Small intestine (tissue), 7 donors: Measurements from ENCODE around the gene ATP10A. TPM values are rescaled to one million over a fixed set of nuclear protein-coding genes. Genes with fewer than 3 reads are reported as not detected.
A peak's percentile ranks its signal among the peaks of the same experiment; 100 is the strongest.

Experiments
- DNase-seq, 2 donors: peaks; one replicate each; pipeline versions ENCODE4 v3.0.0 to v3.0.0-alpha.2; 2013
- FAIRE-seq: peaks from 2 replicates; lab custom pipeline; 2012; peaks lifted over from hg19 to GRCh38; lab: Jason Lieb, UNC
- H3K27ac ChIP-seq, 3 donors: one replicate each; pipeline ENCODE4 v1.5.1; 2013; ENCODE audit warnings: low read length in 2 of 3, mild to moderate bottlenecking in 2 of 3, control low read depth in 1 of 3, inconsistent platforms in 1 of 3, low read depth in 1 of 3, moderate library complexity in 1 of 3
- H3K27me3 ChIP-seq, 3 donors: one replicate each; pipeline ENCODE4 v1.6.1; 2013; ENCODE audit warnings: low read length in 3 of 3, inconsistent platforms in 1 of 3; ENCODE audit not compliant: control insufficient read depth in 3 of 3, insufficient read depth in 3 of 3
- H3K36me3 ChIP-seq, 3 donors: one replicate each; pipeline ENCODE4 v1.6.1; 2013; ENCODE audit warnings: low read length in 3 of 3, inconsistent platforms in 1 of 3, low read depth in 1 of 3, mild to moderate bottlenecking in 1 of 3, moderate library complexity in 1 of 3; ENCODE audit not compliant: control insufficient read depth in 3 of 3, insufficient read depth in 2 of 3
- H3K4me1 ChIP-seq, 3 donors: one replicate each; pipeline ENCODE4 v1.6.1; 2013; ENCODE audit warnings: low read length in 2 of 3, inconsistent platforms in 1 of 3, low read depth in 1 of 3, mild to moderate bottlenecking in 1 of 3, moderate library complexity in 1 of 3; ENCODE audit not compliant: control insufficient read depth in 3 of 3, insufficient read depth in 2 of 3
- H3K4me3 ChIP-seq, 3 donors: one replicate each; pipeline ENCODE4 v1.5.1; 2013; ENCODE audit warnings: low read length in 3 of 3, control low read depth in 1 of 3, inconsistent platforms in 1 of 3, low read depth in 1 of 3, mild to moderate bottlenecking in 1 of 3, moderate library complexity in 1 of 3
- H3K9me3 ChIP-seq, 2 donors: one replicate each; pipeline ENCODE4 v1.6.1; 2013; ENCODE audit warnings: low read depth in 1 of 2, low read length in 1 of 2; ENCODE audit not compliant: control insufficient read depth in 2 of 2, insufficient read depth in 1 of 2
- WGBS, 3 donors: extraction: QIAGEN DNeasy Blood & Tissue Kit; methylation state at CpG; one replicate each; pipeline ENCODE4 v1.1.7; 2013; 5-methylcytosine and 5-hydroxymethylcytosine counted together
- polyA plus RNA-seq, 4 donors: library from polyadenylated mRNA; stranded (reverse) in 3 of 4; unstranded in 1 of 4; fragments of 200-250 nt in 3 of 4; fragments of 120-200 nt in 1 of 4; gene quantifications; one replicate each; pipeline versions ENCODE4 v1.2.1 to v1.2.3, GENCODE V29; 2013
- donor health status: healthy with polysubstance abuse.
- donor health status: control.
- donor health status: control.
- donor health status: Bipolar disorder and iron deficiency.
- donor health status: healthy.

Gene ATP10A
- polyA plus RNA-seq, 4 donors: 0.27 to 2.8 (median 1.3) TPM; not detected in 1

DNA sequence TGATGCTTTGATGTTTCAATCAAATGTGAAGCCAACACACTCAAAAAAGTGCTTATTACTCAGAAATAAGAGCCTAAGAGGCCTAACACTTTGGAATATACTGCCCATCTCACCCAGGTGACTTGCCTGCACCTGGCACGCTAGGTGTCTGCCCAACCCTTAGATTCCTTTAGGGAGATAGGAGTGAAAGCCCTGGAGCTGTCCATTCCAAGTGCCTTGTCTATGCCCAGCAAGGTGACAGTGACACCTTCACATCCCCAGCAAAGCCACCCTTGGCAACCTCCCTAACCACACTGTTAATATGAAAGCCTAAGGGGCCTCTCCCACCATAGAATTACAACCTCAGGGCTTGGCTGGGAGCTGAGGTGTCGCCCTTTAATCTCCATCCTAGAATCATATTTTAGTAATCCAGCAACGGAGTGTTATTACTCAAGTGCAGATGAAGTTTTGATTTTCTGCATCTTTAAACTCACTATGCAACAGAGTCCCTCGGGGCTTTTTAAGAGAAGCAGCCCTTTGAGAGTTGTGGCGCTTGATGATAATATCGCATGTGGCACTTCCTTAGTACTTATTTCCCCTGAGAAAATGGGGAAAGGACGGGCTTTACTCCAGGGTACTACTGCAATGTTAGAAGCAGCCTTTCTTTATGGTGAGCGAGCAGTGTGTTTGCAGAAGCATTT is 24.8 kb downstream of the ATP10A start:
- Histone ChIP-seq H3K4me1 (no peaks in the 10 kb centered on the region), H3K27ac (no peak overlapping the region), H3K9me3 (peaks cover 0 to 2% of the 10 kb centered on the region in 2 donors), H3K4me3 (no peak overlapping the region), H3K27me3 (no peaks in the 10 kb centered on the region), H3K36me3 (no peaks in the 10 kb centered on the region)
- DNase-seq (no peak), FAIRE-seq (no peak)
- 57 to 68% (median 63%) methylated on average over 8 of the region's 8 CpGs for WGBS, 3 donors

DNA sequence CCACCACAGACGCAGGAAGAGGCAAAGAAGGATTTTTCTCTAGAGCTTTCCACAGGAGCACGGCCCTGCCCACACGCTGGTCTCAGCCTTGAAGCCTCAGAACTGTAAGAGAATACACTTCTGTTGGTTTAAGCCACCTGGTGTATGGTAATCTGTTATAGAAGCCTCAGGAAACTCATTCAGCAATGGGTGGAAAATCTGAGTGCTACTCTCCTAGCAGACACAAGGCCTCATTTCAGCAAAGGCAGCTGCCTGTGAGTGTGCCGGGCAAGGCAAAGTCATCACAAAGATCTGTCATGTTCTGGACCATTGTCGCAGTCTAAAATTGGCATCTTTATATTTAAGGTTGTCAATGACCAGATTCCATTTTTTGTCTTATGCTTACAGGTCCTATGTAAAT is 31.0 kb downstream of the ATP10A start:
- DNase-seq: no peak
- peaks cover 0 to 2% of the 10 kb centered on the region in 2 donors for H3K9me3 ChIP-seq
- no peaks in the 10 kb centered on the region for H3K36me3 ChIP-seq
- H3K4me3 ChIP-seq: no peak overlapping the region
- FAIRE-seq: no peak
- H3K27ac ChIP-seq: peak overlapping the region in 1 of 3 donors; percentile 65
- H3K27me3 ChIP-seq: no peaks in the 10 kb centered on the region
- WGBS, 3 donors: 73 to 85% (median 81%) methylated on average over 5 of the region's 5 CpGs
- no peaks in the 10 kb centered on the region for H3K4me1 ChIP-seq

DNA sequence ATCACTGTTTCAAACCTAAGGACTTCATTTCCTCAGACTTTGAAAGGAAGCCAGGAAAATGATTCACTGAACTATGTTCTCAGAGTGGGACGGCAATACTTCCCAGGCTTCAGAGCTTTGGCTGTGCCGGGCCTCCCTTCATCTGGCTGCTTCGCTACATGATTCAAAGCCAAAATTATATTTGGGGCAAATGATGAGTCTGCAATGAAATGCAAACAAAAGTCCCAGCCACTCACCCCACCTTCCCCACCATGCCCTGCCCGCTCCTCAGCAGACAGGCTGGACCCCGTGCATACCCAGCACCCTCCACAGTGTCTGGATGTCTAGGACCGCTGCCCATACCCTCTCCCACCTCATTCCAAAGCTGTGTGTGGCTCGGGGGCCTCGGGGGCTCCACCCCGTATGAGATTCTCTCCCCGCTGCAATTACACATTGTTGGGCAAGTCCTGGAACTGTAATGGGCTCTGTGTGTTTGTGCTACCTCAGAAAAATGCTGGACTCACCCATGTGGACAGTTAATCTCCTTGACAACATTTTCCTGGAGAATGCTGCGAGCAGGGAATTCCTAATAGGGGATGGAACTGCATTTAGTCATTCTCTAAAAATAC is 32.2 kb downstream of the ATP10A start:
- no peaks in the 10 kb centered on the region for H3K4me1 ChIP-seq
- WGBS, 3 donors: 58 to 72% (median 66%) methylated on average over 11 of the region's 11 CpGs
- H3K27ac ChIP-seq: peak overlapping the region in 2 of 3 donors; percentile 39 to 42
- DNase-seq (no peak), FAIRE-seq (no peak)
- H3K27me3 ChIP-seq: no peaks in the 10 kb centered on the region
- no peaks in the 10 kb centered on the region for H3K9me3 ChIP-seq
- H3K4me3 ChIP-seq: no peak overlapping the region
- H3K36me3 ChIP-seq: no peaks in the 10 kb centered on the region

DNA sequence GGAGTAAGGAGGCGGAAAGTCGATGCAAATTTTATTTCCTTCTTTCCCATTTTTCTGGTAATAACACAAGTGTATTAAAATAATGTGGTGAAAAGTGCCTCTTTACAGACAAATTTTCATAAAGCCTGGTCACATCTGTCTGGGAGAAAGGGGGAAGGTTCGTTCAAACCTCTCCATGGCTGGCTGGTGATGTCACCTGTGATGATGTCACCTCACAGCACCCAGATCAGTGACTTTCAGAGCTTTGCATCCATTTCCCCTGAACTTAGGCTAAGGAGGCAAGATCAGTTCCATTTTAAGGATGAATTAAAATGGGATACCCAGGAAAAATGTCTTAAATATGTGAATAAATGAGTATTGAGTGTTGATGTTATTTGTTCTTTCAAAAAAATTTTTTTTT is 34.1 kb downstream of the ATP10A start:
- no peak overlapping the region for H3K27ac ChIP-seq
- FAIRE-seq (no peak), DNase-seq (no peak)
- no peaks in the 10 kb centered on the region for H3K9me3 ChIP-seq
- WGBS, 3 donors: 68 to 79% (median 78%) methylated on average over 3 of the region's 3 CpGs
- H3K27me3 ChIP-seq: no peaks in the 10 kb centered on the region
- H3K4me1 ChIP-seq: no peaks in the 10 kb centered on the region
- no peaks in the 10 kb centered on the region for H3K36me3 ChIP-seq
- no peak overlapping the region for H3K4me3 ChIP-seq

DNA sequence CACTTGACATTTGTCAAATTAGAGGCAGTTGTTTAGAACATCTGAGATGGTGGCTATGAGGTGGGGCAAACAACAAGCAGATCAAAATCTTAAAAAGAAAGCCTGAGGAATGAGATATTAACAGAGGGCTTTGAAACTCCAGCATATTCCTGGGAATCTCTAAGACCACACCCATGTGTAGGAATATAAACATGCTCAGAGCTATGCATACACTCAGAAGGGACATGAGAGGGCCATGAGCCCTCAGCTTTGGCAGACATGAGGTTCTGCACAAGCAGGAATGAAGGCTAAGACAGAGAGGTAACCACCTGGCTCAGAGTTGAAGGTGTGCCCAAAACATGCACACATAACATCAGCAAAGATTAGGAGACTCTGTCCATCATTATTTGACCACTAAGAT is 37.9 kb downstream of the ATP10A start:
- no peaks in the 10 kb centered on the region for H3K9me3 ChIP-seq
- DNase-seq (no peak), FAIRE-seq (no peak)
- H3K27ac ChIP-seq: no peak overlapping the region
- H3K4me3 ChIP-seq: no peak overlapping the region
- H3K36me3 ChIP-seq: no peaks in the 10 kb centered on the region
- no peaks in the 10 kb centered on the region for H3K4me1 ChIP-seq
- H3K27me3 ChIP-seq: no peaks in the 10 kb centered on the region

DNA sequence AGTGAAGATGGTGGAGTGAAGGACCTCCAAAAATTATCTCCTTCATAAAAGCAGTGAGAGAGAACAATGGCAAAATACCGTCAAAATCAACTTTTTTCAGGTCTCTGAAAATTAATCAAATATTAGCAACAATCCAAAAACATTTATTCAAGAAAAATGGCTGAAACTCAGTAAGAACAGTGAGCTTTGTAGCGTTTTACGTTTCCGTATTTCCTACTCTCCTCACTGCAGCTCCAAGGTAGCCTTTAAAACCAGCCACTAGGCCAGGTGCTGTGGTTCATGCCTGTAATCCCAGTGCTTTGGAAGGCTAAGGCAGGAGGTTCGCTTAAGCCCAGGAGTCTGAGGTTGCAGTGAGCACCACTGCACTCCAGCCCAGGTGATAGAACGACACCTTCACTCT is 38.5 kb downstream of the ATP10A start:
- Histone ChIP-seq H3K36me3 (no peaks in the 10 kb centered on the region), H3K9me3 (no peaks in the 10 kb centered on the region), H3K4me3 (no peak overlapping the region), H3K4me1 (no peaks in the 10 kb centered on the region), H3K27me3 (no peaks in the 10 kb centered on the region), H3K27ac (no peak overlapping the region)
- no peak for DNase-seq
- 71 to 74% (median 74%) methylated on average over 6 of the region's 6 CpGs for WGBS, 3 donors
- no peak for FAIRE-seq

DNA sequence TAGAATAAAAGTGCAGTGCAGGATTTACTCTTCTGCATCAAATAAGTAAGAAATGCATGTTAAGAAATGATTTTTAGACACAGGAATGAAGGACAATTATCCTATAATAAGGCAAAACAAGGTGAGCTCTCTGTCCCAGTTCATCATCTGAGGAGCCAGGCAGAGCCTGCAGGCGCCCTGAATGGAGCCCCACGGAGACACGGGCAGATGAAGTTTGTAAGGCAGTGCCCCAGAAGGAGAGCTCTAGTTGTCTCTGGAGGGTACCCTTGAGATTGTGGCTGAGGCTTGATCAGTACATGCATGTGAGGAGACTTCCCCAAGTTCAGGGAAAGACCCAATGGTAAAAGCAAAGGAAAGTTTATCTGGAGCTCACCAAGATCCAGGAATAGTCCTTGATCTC is 50.3 kb downstream of the ATP10A start:
- Histone ChIP-seq H3K4me1 (no peaks in the 10 kb centered on the region), H3K27ac (no peak overlapping the region), H3K9me3 (peaks cover 0 to 4% of the 10 kb centered on the region in 2 donors), H3K4me3 (no peak overlapping the region), H3K36me3 (no peaks in the 10 kb centered on the region), H3K27me3 (no peaks in the 10 kb centered on the region)
- FAIRE-seq: no peak
- 74 to 78% (median 75%) methylated on average over 3 of the region's 3 CpGs for whole genome bisulfite sequencing, 3 donors
- DNase-seq: no peak

DNA sequence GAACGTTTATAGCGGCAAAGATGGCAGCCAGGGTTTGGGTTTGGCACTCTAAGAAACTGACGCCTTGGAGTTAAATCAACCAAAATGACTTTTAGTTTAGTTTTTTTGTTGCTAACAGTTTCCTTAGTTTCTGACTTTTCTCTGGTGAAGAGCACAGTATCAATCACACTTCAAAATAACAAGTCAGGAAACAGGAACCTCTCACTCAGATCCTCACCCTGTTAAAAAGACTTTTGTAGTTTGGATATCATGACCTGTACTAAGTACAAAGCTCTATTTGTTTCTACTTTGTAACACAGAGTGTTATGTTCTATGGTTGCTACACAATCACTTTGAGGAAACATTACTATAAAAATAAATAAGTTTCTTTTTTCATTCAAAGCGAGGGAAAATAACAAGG is 51.1 kb downstream of the ATP10A start:
- Histone ChIP-seq H3K27me3 (no peaks in the 10 kb centered on the region), H3K4me3 (no peak overlapping the region), H3K9me3 (peaks cover 0 to 4% of the 10 kb centered on the region in 2 donors), H3K4me1 (no peaks in the 10 kb centered on the region), H3K36me3 (no peaks in the 10 kb centered on the region), H3K27ac (no peak overlapping the region)
- WGBS, 3 donors: 80 to 90% (median 86%) methylated on average over 4 of the region's 4 CpGs
- DNase-seq (no peak), FAIRE-seq (no peak)
